ENCODE results near the gene CTF1. TPM values are rescaled to one million over a fixed set of nuclear protein-coding genes. Genes with fewer than 3 reads are reported as not detected.

Gene CTF1
- polyA plus RNA-seq, 2 of the 4 experiments (the other 2 are of a cell fraction): 0.23 to 0.44 TPM

DNA sequence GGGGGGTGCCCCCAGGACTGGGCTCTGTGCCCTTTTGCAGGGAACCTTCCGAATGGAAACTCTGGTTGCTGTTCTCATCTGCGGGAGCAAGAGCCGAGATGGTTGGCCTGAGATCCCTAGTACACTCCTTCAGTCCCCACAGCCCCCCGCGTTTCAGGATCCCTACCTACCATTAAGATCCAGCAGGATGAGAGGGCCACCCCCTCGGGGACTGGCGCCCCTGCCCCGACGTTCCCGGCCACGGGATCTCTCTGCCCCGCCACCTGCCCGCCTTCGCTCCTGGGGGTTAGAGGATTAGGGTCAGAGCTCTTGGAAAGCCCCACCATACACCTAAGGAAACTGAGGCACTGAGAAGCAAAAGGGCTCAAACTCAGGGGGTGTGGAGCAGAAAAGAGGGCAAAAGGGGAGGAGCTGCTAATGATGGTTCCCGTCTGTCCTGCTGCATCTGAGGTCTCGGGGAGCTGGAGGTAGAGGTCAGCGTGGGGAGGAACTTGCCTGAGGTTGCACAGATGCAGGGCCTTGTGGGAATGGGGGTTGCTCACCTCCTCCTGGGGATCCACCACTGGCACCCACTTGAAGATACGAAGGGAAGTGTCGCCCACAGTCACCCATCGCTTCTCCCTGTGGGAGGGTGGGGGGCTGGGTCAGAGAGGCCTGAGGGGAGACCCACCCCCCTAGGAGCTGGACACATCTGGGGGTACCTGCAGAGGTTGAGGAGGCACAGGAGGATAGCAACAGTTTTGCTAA lies 3.6 kb upstream of the CTF1 start:
- H3K27ac ChIP-seq: peak overlapping the region; percentile 79 to 95
- DNase-seq (ENCODE audit: low read depth in 1 of 2, low spot score in 1 of 2): no peak
- ChIA-PET CTCF (interaction anchor here (0.8 to 4.7 kb wide), 9 partner anchors 9 to 90 kb away, joined by 3 to 22 read pairs (median 4); no protein-coding TSS in a partner anchor), POLR2A (interaction anchor here (1.0 to 2.7 kb wide), 2 partner anchors 9 to 18 kb away, joined by 3 to 16 read pairs; no protein-coding TSS in a partner anchor)
- peak overlapping the region; percentile 64 for H3K4me2 ChIP-seq
- FAIRE-seq: no peak
- no peak for ATAC-seq
- peak overlapping the region; percentile 56 for H3K4me3 ChIP-seq
- TF ChIP-seq, protein P1, sequence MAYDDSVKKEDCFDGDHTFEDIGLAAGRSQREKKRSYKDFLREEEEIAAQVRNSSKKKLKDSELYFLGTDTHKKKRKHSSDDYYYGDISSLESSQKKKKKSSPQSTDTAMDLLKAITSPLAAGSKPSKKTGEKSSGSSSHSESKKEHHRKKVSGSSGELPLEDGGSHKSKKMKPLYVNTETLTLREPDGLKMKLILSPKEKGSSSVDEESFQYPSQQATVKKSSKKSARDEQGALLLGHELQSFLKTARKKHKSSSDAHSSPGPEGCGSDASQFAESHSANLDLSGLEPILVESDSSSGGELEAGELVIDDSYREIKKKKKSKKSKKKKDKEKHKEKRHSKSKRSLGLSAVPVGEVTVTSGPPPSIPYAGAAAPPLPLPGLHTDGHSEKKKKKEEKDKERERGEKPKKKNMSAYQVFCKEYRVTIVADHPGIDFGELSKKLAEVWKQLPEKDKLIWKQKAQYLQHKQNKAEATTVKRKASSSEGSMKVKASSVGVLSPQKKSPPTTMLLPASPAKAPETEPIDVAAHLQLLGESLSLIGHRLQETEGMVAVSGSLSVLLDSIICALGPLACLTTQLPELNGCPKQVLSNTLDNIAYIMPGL (CRISPR knock-in tag; IDR thresholded peaks at IDR 0.05; ENCODE audit: borderline replicate concordance): no peak
- TF ChIP-seq HOXA7 (CRISPR knock-in tag; IDR thresholded peaks at IDR 0.05): no peak
- TF ChIP-seq RFX5 (IDR thresholded peaks at IDR 0.05): no peak
- TF ChIP-seq CEBPB (IDR thresholded peaks at IDR 0.05): no peak
- TF ChIP-seq CBX8 (IDR thresholded peaks at IDR 0.05): no peak
- H3K9me3 ChIP-seq: no peaks in the 10 kb centered on the region
- WGBS (ENCODE audit: missing lambda C conversion rate): 92% methylated on average over 18 of the region's 20 CpGs
- H3K4me1 ChIP-seq: peaks cover 34% of the 10 kb centered on the region

DNA sequence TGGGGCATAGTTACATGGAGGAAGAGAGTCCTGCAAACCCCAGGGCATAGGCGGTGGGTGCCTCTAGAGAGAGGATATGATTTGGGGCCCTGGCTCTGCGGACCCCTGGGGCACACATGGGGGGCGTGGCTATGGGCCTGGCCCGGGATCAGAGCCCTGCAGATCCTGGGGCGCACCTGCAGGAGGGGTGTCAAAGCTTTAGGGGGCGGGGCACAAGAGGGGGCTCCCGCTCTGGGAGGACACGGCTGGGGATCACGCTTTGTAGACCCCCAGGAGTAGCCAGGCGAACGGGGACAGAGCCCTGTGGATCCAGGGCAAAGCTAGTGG lies 3.0 kb upstream of the CTF1 start:
- ChIA-PET POLR2A (interaction anchor here (1.0 to 2.7 kb wide), 2 partner anchors 9 to 18 kb away, joined by 3 to 16 read pairs; no protein-coding TSS in a partner anchor), CTCF (interaction anchor here (0.8 to 4.7 kb wide), 7 partner anchors 9 to 90 kb away, joined by 4 to 22 read pairs (median 5); no protein-coding TSS in a partner anchor)
- DNase-seq (ENCODE audit: low read depth in 1 of 2, low spot score in 1 of 2): no peak
- H3K4me3 ChIP-seq: peak overlapping the region; percentile 56
- H3K9me3 ChIP-seq: no peaks in the 10 kb centered on the region
- no peak for FAIRE-seq
- TF ChIP-seq, protein P2, sequence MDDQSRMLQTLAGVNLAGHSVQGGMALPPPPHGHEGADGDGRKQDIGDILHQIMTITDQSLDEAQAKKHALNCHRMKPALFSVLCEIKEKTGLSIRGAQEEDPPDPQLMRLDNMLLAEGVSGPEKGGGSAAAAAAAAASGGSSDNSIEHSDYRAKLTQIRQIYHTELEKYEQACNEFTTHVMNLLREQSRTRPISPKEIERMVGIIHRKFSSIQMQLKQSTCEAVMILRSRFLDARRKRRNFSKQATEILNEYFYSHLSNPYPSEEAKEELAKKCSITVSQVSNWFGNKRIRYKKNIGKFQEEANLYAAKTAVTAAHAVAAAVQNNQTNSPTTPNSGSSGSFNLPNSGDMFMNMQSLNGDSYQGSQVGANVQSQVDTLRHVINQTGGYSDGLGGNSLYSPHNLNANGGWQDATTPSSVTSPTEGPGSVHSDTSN (IDR thresholded peaks at IDR 0.05): no peak
- TF ChIP-seq, protein P3, sequence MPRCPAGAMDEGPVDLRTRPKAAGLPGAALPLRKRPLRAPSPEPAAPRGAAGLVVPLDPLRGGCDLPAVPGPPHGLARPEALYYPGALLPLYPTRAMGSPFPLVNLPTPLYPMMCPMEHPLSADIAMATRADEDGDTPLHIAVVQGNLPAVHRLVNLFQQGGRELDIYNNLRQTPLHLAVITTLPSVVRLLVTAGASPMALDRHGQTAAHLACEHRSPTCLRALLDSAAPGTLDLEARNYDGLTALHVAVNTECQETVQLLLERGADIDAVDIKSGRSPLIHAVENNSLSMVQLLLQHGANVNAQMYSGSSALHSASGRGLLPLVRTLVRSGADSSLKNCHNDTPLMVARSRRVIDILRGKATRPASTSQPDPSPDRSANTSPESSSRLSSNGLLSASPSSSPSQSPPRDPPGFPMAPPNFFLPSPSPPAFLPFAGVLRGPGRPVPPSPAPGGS (IDR thresholded peaks at IDR 0.05): 0 out of 3 replicates have a peak, but pooled peaks have one; percentile 5
- peak in 1 of 2 experiments; percentile 3; a peak in 3 of 6 replicates for ATAC-seq
- H3K4me1 ChIP-seq: peaks cover 34% of the 10 kb centered on the region
- H3K27ac ChIP-seq: peak overlapping the region; percentile 79 to 95
- peak overlapping the region; percentile 64 for H3K4me2 ChIP-seq
- 2% methylated on average over 8 of the region's 11 CpGs for WGBS (ENCODE audit: missing lambda C conversion rate)

DNA sequence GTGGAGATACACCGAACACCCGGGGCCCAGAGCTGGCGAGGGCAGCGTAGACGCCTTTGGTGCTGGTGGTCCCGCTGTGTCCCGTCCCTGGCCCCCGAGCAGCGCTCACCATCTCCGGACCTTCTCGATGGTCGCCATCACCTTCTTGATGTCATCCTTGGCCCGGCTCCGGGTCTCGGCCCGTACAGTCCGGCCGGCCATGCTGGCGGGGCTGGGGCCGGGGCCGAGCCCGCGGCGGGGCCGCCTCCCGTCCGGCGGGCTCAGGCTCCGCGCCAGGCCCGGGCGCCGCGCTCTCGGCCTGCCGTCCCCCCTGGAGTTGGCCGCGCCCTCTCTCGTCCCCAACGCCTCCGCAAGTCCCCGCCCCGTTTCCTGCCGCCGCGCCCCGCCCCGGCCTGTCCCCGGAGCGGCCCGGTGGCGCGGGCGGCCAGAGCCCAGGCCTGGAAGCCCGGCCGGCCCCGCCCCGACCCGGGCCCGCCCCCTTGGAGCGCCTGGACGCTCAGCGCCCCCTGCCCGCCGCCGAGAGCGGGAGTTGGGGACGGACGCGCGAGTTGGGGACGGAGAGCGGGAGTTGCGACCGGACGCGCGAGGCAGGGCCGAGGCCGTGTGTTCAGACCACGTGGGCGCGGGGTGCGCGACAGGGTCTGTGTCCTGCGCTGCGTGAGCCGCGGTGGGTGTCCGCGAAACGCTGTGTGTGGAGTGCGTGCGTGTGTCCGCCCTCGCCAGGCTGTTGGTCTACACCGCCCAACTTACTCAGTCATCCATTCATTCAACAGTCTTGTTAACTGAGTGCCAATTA lies 2.5 kb upstream of the CTF1 start, which contains the start of gene BCL7C:
Gene BCL7C, minus strand, starts transcription at position 334 of the 796 bp plus-strand sequence. Its CDS starts 133 bp downstream, at position 201.
- Histone ChIP-seq H3K4me3 (peak within 1 kb of the TSS; percentile 56), H3K27ac (peak within 1 kb of the TSS; percentile 79 to 95), H3K4me2 (peak within 1 kb of the TSS; percentile 64), H3K4me1 (peaks cover 34% of the 10 kb centered on the region), H3K9me3 (no peaks in the 10 kb centered on the region)
- FAIRE-seq: no peak
- peak; percentile 67 to 93 for DNase-seq (ENCODE audit: low read depth in 1 of 2, low spot score in 1 of 2)
- ChIA-PET CTCF (interaction anchor here (0.8 to 4.7 kb wide), 7 partner anchors 8 to 91 kb away, joined by 4 to 22 read pairs (median 5); no protein-coding TSS in a partner anchor), POLR2A (interaction anchor here (1.0 to 2.7 kb wide), 2 partner anchors 8 to 19 kb away, joined by 3 to 16 read pairs; no protein-coding TSS in a partner anchor)
- 1% methylated on average over 39 of the region's 97 CpGs for WGBS (ENCODE audit: missing lambda C conversion rate)
- ATAC-seq: peak; percentile 86 to 87
- TF ChIP-seq HOXB5 (CRISPR knock-in tag; IDR thresholded peaks at IDR 0.05) (peak; percentile 96), GATA3 (IDR thresholded peaks at IDR 0.05; ENCODE audit: borderline replicate concordance) (0 out of 2 replicates have a peak, but pooled peaks have one; percentile 50), NPAS2 (CRISPR knock-in tag; IDR thresholded peaks at IDR 0.05; ENCODE audit: borderline replicate concordance) (peak; percentile 80), EHF (CRISPR knock-in tag; IDR thresholded peaks at IDR 0.05) (peak; percentile 98), EP300 (IDR thresholded peaks at IDR 0.05) (no peak), TFCP2L1 (CRISPR knock-in tag; IDR thresholded peaks at IDR 0.05) (peak; percentile 98), SMC3 (IDR thresholded peaks at IDR 0.05) (peak; percentile 58), MAZ (IDR thresholded peaks at IDR 0.05; ENCODE audit: borderline replicate concordance, low read depth, low read length) (no peak), ZFP36 (IDR thresholded peaks at IDR 0.05; ENCODE audit: borderline replicate concordance, partially characterized antibody) (no peak), HEYL (CRISPR knock-in tag; IDR thresholded peaks at IDR 0.05) (peak; percentile 96), ZSCAN20 (CRISPR knock-in tag; IDR thresholded peaks at IDR 0.05) (peak; percentile 92), RCOR1 (IDR thresholded peaks at IDR 0.05; ENCODE audit: low read depth, low read length) (no peak), JUNB (IDR thresholded peaks at IDR 0.05) (no peak)
- TF ChIP-seq, protein P3 (IDR thresholded peaks at IDR 0.05): peak; percentile 67; the same call in 1 of the 3 replicates
- TF ChIP-seq, protein P1 (CRISPR knock-in tag; IDR thresholded peaks at IDR 0.05; ENCODE audit: borderline replicate concordance): peak; percentile 89; the same call in 1 of the 2 replicates
- TF ChIP-seq, protein P4, sequence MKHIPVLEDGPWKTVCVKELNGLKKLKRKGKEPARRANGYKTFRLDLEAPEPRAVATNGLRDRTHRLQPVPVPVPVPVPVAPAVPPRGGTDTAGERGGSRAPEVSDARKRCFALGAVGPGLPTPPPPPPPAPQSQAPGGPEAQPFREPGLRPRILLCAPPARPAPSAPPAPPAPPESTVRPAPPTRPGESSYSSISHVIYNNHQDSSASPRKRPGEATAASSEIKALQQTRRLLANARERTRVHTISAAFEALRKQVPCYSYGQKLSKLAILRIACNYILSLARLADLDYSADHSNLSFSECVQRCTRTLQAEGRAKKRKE (CRISPR knock-in tag; IDR thresholded peaks at IDR 0.05; ENCODE audit: low read depth): peak; percentile 99

All from A549 (cell line).